CD4-positive, alpha-beta T cell treated with Interleukin-17A for 1 hour (primary cell): ENCODE data around the gene GATAD2B.

Experiments
- DNase-seq: peaks from one replicate; pipeline ENCODE4 v3.0.0-alpha.2; 2020

GATAD2B gene

GRCh38 chr1:153951183-153951582, 28.4 kb upstream of the GATAD2B start:
- no peak for DNase-seq

- peak; percentile 78 for DNase-seq
These were observed 24.0 kb upstream of the GATAD2B start, which contains the start of gene DENND4B for GRCh38 chr1:153946622-153947241. TSS of gene DENND4B (minus strand) at chr1:153946718. CDS start at chr1:153944374, 2,344 bp downstream.

GRCh38 chr1:153945795-153946621, 23.2 kb upstream of the GATAD2B start:
- DNase-seq, result peak; percentile 85

- DNase-seq, result peak; percentile 88
These were observed 22.5 kb upstream of the GATAD2B start for GRCh38 chr1:153945131-153945794.

- no peak for DNase-seq
These were observed 22.0 kb upstream of the GATAD2B start for GRCh38 chr1:153944827-153945117.

GRCh38 chr1:153944005-153944826, 21.4 kb upstream of the GATAD2B start:
- DNase-seq, result peak; percentile 57

GRCh38 chr1:153942766-153943549, 20.2 kb upstream of the GATAD2B start:
- no peak for DNase-seq

- DNase-seq, result no peak
These were observed 19.3 kb upstream of the GATAD2B start for GRCh38 chr1:153941826-153942725.

- no peak for DNase-seq
These were observed 18.0 kb upstream of the GATAD2B start for GRCh38 chr1:153940756-153941155.

GRCh38 chr1:153939476-153939875, 16.7 kb upstream of the GATAD2B start:
- no peak for DNase-seq

- DNase-seq, result no peak
These were observed 16.2 kb upstream of the GATAD2B start for GRCh38 chr1:153938996-153939395.

GRCh38 chr1:153937331-153937730, 14.6 kb upstream of the GATAD2B start:
- DNase-seq, result no peak

- DNase-seq, result no peak
These were observed 13.4 kb upstream of the GATAD2B start for GRCh38 chr1:153936011-153936802.

- no peak for DNase-seq
These were observed 12.0 kb upstream of the GATAD2B start for GRCh38 chr1:153934746-153935145.

GRCh38 chr1:153933955-153934354, 11.2 kb upstream of the GATAD2B start:
- DNase-seq, result no peak

- DNase-seq, result no peak
These were observed 10.7 kb upstream of the GATAD2B start for GRCh38 chr1:153933430-153933829.

- DNase-seq, result no peak
These were observed 9.7 kb upstream of the GATAD2B start for GRCh38 chr1:153932156-153933131.

- DNase-seq, result no peak
These were observed 7.5 kb upstream of the GATAD2B start for GRCh38 chr1:153929981-153930948.
